ENCODE results near the gene PHF19. TPM values are rescaled to one million over a fixed set of nuclear protein-coding genes. Genes with fewer than 3 reads are reported as not detected.

PHF19 gene
- total RNA-seq, 2 donors from 2014 or later, result 47.9 to 81.7 TPM

DNA sequence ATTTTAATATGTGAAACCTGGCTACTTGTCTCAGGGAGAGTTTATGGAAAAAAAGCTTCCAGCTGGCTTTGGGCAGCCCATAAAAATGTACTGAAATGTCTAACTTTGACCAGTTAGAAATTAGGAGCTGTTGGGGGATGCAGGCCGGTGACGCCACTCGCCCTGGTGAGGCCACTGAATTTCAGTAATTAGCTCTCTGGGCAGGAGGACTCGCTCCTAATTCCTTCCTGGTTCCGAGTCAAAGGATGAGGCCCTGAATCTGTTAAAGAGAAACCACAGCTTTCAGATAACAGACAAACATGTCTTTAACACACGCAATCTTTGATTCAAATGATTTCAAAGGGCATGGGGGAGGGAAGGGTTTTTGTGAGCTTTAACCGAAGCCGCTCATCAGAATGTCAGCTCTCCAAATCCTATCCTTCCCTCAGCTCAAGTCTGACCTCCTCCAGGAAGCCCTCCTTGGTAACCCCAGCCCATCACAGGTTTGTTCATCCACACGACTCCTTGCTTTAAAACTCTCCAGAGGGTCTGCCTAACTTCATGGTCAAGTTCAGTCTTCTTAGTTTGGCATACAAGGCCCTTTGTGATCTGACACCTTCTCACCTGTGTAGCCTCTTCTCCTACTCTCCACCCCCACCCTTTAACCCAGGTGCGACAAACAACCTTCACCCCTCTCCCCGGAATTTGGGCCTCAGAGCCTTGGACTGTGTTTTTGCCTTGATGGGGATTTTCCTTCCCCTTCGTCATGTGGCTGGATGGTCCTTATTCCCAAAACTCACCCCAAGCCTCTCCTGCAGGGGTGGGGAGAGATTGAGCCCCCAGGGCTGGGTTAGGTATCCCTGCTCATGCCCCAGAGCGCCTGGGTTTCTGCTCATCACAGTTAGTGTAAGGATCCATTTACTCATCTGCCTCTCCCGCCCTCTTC is 13.6 kb upstream of the PHF19 start:
- DNase-seq (ENCODE audit: low spot score) (no peak), ATAC-seq (ENCODE audit: insufficient number of reproducible peaks, low FRiP score, low read depth) (no peak)
- TF ChIP-seq, protein P1, sequence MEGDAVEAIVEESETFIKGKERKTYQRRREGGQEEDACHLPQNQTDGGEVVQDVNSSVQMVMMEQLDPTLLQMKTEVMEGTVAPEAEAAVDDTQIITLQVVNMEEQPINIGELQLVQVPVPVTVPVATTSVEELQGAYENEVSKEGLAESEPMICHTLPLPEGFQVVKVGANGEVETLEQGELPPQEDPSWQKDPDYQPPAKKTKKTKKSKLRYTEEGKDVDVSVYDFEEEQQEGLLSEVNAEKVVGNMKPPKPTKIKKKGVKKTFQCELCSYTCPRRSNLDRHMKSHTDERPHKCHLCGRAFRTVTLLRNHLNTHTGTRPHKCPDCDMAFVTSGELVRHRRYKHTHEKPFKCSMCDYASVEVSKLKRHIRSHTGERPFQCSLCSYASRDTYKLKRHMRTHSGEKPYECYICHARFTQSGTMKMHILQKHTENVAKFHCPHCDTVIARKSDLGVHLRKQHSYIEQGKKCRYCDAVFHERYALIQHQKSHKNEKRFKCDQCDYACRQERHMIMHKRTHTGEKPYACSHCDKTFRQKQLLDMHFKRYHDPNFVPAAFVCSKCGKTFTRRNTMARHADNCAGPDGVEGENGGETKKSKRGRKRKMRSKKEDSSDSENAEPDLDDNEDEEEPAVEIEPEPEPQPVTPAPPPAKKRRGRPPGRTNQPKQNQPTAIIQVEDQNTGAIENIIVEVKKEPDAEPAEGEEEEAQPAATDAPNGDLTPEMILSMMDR (IDR thresholded peaks at IDR 0.05), result no peak
- Histone ChIP-seq H3K36me3 (no peaks in the 10 kb centered on the region), H3K27ac (peak overlapping the region; percentile 89 to 91), H3K4me1 (ENCODE audit: control insufficient read depth in 1 of 2, low read depth in 2 of 2) (peaks cover 5 to 58% of the 10 kb centered on the region in 2 donors), H3K27me3 (replicated peaks; ENCODE audit: insufficient read depth) (no peaks in the 10 kb centered on the region), H3K4me3 (no peak overlapping the region), H3K9me3 (no peaks in the 10 kb centered on the region)

DNA sequence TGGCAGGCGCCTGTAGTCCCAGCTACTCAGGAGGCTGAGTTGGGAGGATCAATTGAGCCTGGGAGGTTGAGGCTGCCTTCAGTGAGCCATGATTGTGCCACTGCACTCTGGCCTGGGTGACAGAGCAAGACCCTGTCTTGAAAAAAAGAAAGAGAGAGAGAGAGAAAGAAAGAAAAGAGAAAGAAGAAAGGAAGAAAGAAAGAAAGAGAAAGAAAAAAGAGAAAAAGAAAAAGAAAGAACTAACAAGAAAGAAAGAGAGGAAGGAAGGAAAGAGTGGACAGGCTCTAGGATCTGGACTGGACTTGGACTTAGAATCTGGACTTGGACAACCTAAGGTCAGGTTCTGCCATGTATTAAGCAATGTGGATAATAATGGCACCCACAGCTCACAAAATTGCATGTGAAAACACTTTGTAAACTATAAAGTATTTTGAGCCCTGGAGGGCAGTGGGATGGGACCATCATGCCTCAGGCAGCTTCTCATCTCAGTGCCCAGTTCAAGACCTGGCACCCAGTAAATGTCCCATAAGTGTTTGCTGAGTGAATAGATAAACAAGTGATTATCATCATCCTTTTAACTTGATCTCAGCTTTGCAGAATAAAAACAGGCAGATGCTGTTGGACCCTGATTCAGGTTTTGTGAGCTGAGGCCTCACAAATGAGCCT is 12.8 kb upstream of the PHF19 start:
- DNase-seq (ENCODE audit: low spot score), result no peak
- H3K4me1 ChIP-seq (ENCODE audit: control insufficient read depth in 1 of 2, low read depth in 2 of 2), result peaks cover 2 to 49% of the 10 kb centered on the region in 2 donors
- TF ChIP-seq, protein P1 (IDR thresholded peaks at IDR 0.05), result no peak
- H3K36me3 ChIP-seq, result no peaks in the 10 kb centered on the region
- H3K9me3 ChIP-seq, result no peaks in the 10 kb centered on the region
- no peak overlapping the region for H3K4me3 ChIP-seq
- no peak for ATAC-seq (ENCODE audit: insufficient number of reproducible peaks, low FRiP score, low read depth)
- no peaks in the 10 kb centered on the region for H3K27me3 ChIP-seq (replicated peaks; ENCODE audit: insufficient read depth)
- H3K27ac ChIP-seq, result peak overlapping the region; percentile 69 to 91

DNA sequence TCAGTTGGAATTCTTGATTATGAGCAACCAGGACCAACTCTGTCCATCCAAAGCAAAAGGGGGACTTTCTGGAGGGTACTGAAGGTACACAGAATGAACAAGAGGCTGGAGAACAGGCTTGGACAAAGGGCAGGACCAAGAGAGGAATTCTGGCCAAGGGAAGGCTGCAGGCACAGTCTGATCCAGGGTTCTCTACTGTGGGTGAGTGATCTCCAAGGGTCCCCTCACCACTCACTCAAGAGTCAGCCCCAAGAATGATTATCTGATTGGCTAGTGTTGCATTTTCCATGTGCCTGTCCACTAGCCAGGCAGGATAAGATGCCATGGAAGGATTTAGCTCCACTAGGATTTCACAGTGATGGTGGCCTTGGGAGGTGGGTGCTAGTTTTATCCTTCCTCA is 11.6 kb upstream of the PHF19 start:
- Histone ChIP-seq H3K4me1 (ENCODE audit: control insufficient read depth in 1 of 2, low read depth in 2 of 2) (peaks cover 2 to 38% of the 10 kb centered on the region in 2 donors), H3K9me3 (no peaks in the 10 kb centered on the region), H3K27me3 (replicated peaks; ENCODE audit: insufficient read depth) (no peaks in the 10 kb centered on the region), H3K4me3 (no peak overlapping the region), H3K36me3 (no peaks in the 10 kb centered on the region), H3K27ac (peak overlapping the region in 1 of 2 donors; percentile 26)
- TF ChIP-seq, protein P1 (IDR thresholded peaks at IDR 0.05), result no peak
- DNase-seq (ENCODE audit: low spot score) (no peak), ATAC-seq (ENCODE audit: insufficient number of reproducible peaks, low FRiP score, low read depth) (no peak)

- no peaks in the 10 kb centered on the region for H3K36me3 ChIP-seq
- TF ChIP-seq, protein P1 (IDR thresholded peaks at IDR 0.05), result no peak
- no peaks in the 10 kb centered on the region for H3K9me3 ChIP-seq
- ATAC-seq (ENCODE audit: insufficient number of reproducible peaks, low FRiP score, low read depth), result no peak
- H3K27me3 ChIP-seq (replicated peaks; ENCODE audit: insufficient read depth), result no peaks in the 10 kb centered on the region
- H3K4me3 ChIP-seq, result no peak overlapping the region
- peaks cover 0 to 18% of the 10 kb centered on the region in 2 donors for H3K4me1 ChIP-seq (ENCODE audit: control insufficient read depth in 1 of 2, low read depth in 2 of 2)
- no peak for DNase-seq (ENCODE audit: low spot score)
- H3K27ac ChIP-seq, result no peak overlapping the region
These were observed 9.5 kb upstream of the PHF19 start for GRCh38 chr9:120886490-120886967.

GRCh38 chr9:120885958-120886357 is 9.0 kb upstream of the PHF19 start:
- Histone ChIP-seq H3K4me1 (ENCODE audit: control insufficient read depth in 1 of 2, low read depth in 2 of 2) (peaks cover 0 to 17% of the 10 kb centered on the region in 2 donors), H3K4me3 (no peak overlapping the region), H3K27ac (no peak overlapping the region), H3K27me3 (replicated peaks; ENCODE audit: insufficient read depth) (no peaks in the 10 kb centered on the region), H3K9me3 (no peaks in the 10 kb centered on the region), H3K36me3 (no peaks in the 10 kb centered on the region)
- DNase-seq (ENCODE audit: low spot score), result no peak
- no peak for ATAC-seq (ENCODE audit: insufficient number of reproducible peaks, low FRiP score, low read depth)
- TF ChIP-seq, protein P1 (IDR thresholded peaks at IDR 0.05), result no peak
